BLaER1 treated with 17β-estradiol and CSF1 and Interleukin-3, amounts not matched to agents 10 nM and 100 nM (cell line): Measurements from ENCODE around the gene PCAT6.
A peak's percentile ranks its signal among the peaks of the same experiment; 100 is the strongest.
"Not testable (repeated sequence)": the region's sequence is repeated elsewhere in the genome, so short reads cannot be mapped to it uniquely, and the experiment has no call there.

ENCODE experiments used
- H3K27ac ChIP-seq, 11 experiments: shearing (Covaris generic); formaldehyde crosslinking; 2 replicates each; pipeline ENCODE4 v1.8.1; 2022
- H3K27me3 ChIP-seq, 11 experiments: shearing (Covaris generic); formaldehyde crosslinking; 2 replicates each; pipeline ENCODE4 v1.8.1; 2022
- H3K36me3 ChIP-seq, 11 experiments: shearing (Covaris generic); formaldehyde crosslinking; 2 replicates each; pipeline ENCODE4 v1.8.1; 2022
- H3K4me1 ChIP-seq, 10 experiments: shearing (Covaris generic); formaldehyde crosslinking; 2 replicates each; pipeline ENCODE4 v1.8.1; 2022
- H3K4me2 ChIP-seq, 11 experiments: shearing (Covaris generic); formaldehyde crosslinking; 2 replicates each; pipeline ENCODE4 v1.8.1; 2022
- H3K4me3 ChIP-seq, 10 experiments: shearing (Covaris generic); formaldehyde crosslinking; 2 replicates each; pipeline ENCODE4 v1.8.1; 2022
- H3K9ac ChIP-seq, 11 experiments: shearing (Covaris generic); formaldehyde crosslinking; 2 replicates each; pipeline ENCODE4 v1.8.1; 2022
- H3K9me3 ChIP-seq, 11 experiments: shearing (Covaris generic); formaldehyde crosslinking; replicated peaks in 1 of 11; 2 replicates each; pipeline ENCODE4 v1.8.1; 2022
- H4K20me1 ChIP-seq, 11 experiments: shearing (Covaris generic); formaldehyde crosslinking; 2 replicates each; pipeline ENCODE4 v1.8.1; 2022
- Cebpa-rat ChIP-seq, 11 experiments: shearing (Covaris generic); IDR thresholded peaks; 2 replicates each; pipeline ENCODE4 v1.8.1; 2022

The PCAT6 gene

GRCh38 chr1:202794051-202794740 is 16.6 kb upstream of the PCAT6 start:
- Histone ChIP-seq H3K4me1 (peaks cover 45 to 76% (median 47%) of the 10 kb centered on the region in 10 experiments), H3K4me3 (no peak overlapping the region), H3K27ac (no peak overlapping the region), H4K20me1 (peaks cover 97 to 100% (median 100%) of the 10 kb centered on the region in 11 experiments), H3K9ac (no peak overlapping the region), H3K9me3 (peaks cover 0 to 5% (median 0%) of the 10 kb centered on the region in 11 experiments; a peak in 2 of 22 replicates), H3K4me2 (peak overlapping the region in 3 of 11 experiments; percentile 46 to 73 (median 46); a peak in 2 of 22 replicates), H3K27me3 (no peaks in the 10 kb centered on the region), H3K36me3 (peaks cover 19 to 80% (median 36%) of the 10 kb centered on the region in 11 experiments; a peak in 20 of 22 replicates)
- TF ChIP-seq Cebpa-rat (IDR thresholded peaks at IDR 0.05): no peak

GRCh38 chr1:202794931-202795330 is 15.8 kb upstream of the PCAT6 start:
- H3K4me3 ChIP-seq, H3K9me3 ChIP-seq, H3K27ac ChIP-seq, H3K9ac ChIP-seq, H3K27me3 ChIP-seq: not testable (repeated sequence)
- Histone ChIP-seq H4K20me1 (peaks cover 97 to 100% (median 100%) of the 10 kb centered on the region in 11 experiments), H3K4me2 (peak overlapping the region; percentile 15 to 73 (median 46); a peak in 17 of 22 replicates), H3K36me3 (peaks cover 19 to 84% (median 39%) of the 10 kb centered on the region in 11 experiments; a peak in 20 of 22 replicates), H3K4me1 (peaks cover 47 to 76% (median 51%) of the 10 kb centered on the region in 10 experiments)

GRCh38 chr1:202796670-202797069 is 14.1 kb upstream of the PCAT6 start:
- Histone ChIP-seq H3K4me3 (no peak overlapping the region), H3K27me3 (no peaks in the 10 kb centered on the region), H3K36me3 (peaks cover 27 to 82% (median 46%) of the 10 kb centered on the region in 11 experiments; a peak in 21 of 22 replicates), H3K4me1 (peaks cover 42 to 78% (median 54%) of the 10 kb centered on the region in 10 experiments), H3K4me2 (peak overlapping the region; percentile 3 to 73 (median 51); a peak in 21 of 22 replicates), H3K9me3 (no peaks in the 10 kb centered on the region), H4K20me1 (peaks cover 95 to 100% (median 100%) of the 10 kb centered on the region in 11 experiments), H3K9ac (no peak overlapping the region), H3K27ac (no peak overlapping the region)
- TF ChIP-seq Cebpa-rat (IDR thresholded peaks at IDR 0.05): no peak

GRCh38 chr1:202798260-202798659 is 12.5 kb upstream of the PCAT6 start:
- H3K9ac ChIP-seq: 0 out of 22 replicates have a peak overlapping the region, but pooled peaks of 1 of the 11 experiments have one; percentile 12
- no peak for TF ChIP-seq Cebpa-rat (IDR thresholded peaks at IDR 0.05)
- H3K4me3 ChIP-seq: no peak overlapping the region
- H3K4me2 ChIP-seq: peak overlapping the region in 7 of 11 experiments; percentile 1 to 73 (median 52); a peak in 8 of 22 replicates
- H3K9me3 ChIP-seq: no peaks in the 10 kb centered on the region
- H3K27ac ChIP-seq: no peak overlapping the region
- peaks cover 96 to 100% (median 100%) of the 10 kb centered on the region in 11 experiments for H4K20me1 ChIP-seq
- H3K27me3 ChIP-seq: no peaks in the 10 kb centered on the region
- H3K36me3 ChIP-seq: peaks cover 27 to 69% (median 42%) of the 10 kb centered on the region in 11 experiments; a peak in 21 of 22 replicates
- H3K4me1 ChIP-seq: peaks cover 53 to 87% (median 64%) of the 10 kb centered on the region in 10 experiments

GRCh38 chr1:202798792-202799331 is 11.9 kb upstream of the PCAT6 start:
- Histone ChIP-seq H3K9ac (peak overlapping the region in 1 of 11 experiments; percentile 12; a peak in 1 of 22 replicates), H3K4me2 (peak overlapping the region in 8 of 11 experiments; percentile 1 to 73 (median 43); a peak in 12 of 22 replicates), H3K27ac (no peak overlapping the region), H3K4me1 (peaks cover 59 to 88% (median 68%) of the 10 kb centered on the region in 10 experiments), H3K4me3 (no peak overlapping the region), H3K27me3 (no peaks in the 10 kb centered on the region), H3K36me3 (peaks cover 27 to 63% (median 42%) of the 10 kb centered on the region in 11 experiments; a peak in 21 of 22 replicates), H4K20me1 (peaks cover 94 to 100% (median 99%) of the 10 kb centered on the region in 11 experiments), H3K9me3 (no peaks in the 10 kb centered on the region)
- no peak for TF ChIP-seq Cebpa-rat (IDR thresholded peaks at IDR 0.05)

- H3K4me2 ChIP-seq: peak overlapping the region in 1 of 11 experiments; percentile 0; a peak in 1 of 22 replicates
- H4K20me1 ChIP-seq: peaks cover 76 to 100% (median 89%) of the 10 kb centered on the region in 11 experiments
- H3K27ac ChIP-seq: no peak overlapping the region
- H3K9ac ChIP-seq: no peak overlapping the region
- TF ChIP-seq Cebpa-rat (IDR thresholded peaks at IDR 0.05): no peak
- no peaks in the 10 kb centered on the region for H3K27me3 ChIP-seq
- no peak overlapping the region for H3K4me3 ChIP-seq
- peaks cover 27 to 52% (median 38%) of the 10 kb centered on the region in 11 experiments; a peak in 21 of 22 replicates for H3K36me3 ChIP-seq
- no peaks in the 10 kb centered on the region for H3K9me3 ChIP-seq
- peaks cover 65 to 90% (median 74%) of the 10 kb centered on the region in 10 experiments for H3K4me1 ChIP-seq
Observed at GRCh38 chr1:202800742-202801141, 10.0 kb upstream of the PCAT6 start.

GRCh38 chr1:202801175-202801574 is 9.6 kb upstream of the PCAT6 start:
- Histone ChIP-seq H3K27me3 (no peaks in the 10 kb centered on the region), H4K20me1 (peaks cover 71 to 100% (median 89%) of the 10 kb centered on the region in 11 experiments), H3K27ac (no peak overlapping the region), H3K4me3 (no peak overlapping the region), H3K4me1 (peaks cover 65 to 90% (median 74%) of the 10 kb centered on the region in 10 experiments), H3K9me3 (no peaks in the 10 kb centered on the region), H3K36me3 (peaks cover 23 to 50% (median 34%) of the 10 kb centered on the region in 11 experiments; a peak in 21 of 22 replicates), H3K4me2 (no peak overlapping the region; a peak in 1 of 22 replicates), H3K9ac (no peak overlapping the region)
- TF ChIP-seq Cebpa-rat (IDR thresholded peaks at IDR 0.05): no peak

- no peak for TF ChIP-seq Cebpa-rat (IDR thresholded peaks at IDR 0.05)
- Histone ChIP-seq H3K9ac (no peak overlapping the region), H3K27me3 (no peaks in the 10 kb centered on the region), H3K9me3 (no peaks in the 10 kb centered on the region), H3K36me3 (peaks cover 14 to 41% (median 25%) of the 10 kb centered on the region in 11 experiments; a peak in 20 of 22 replicates), H3K4me3 (no peak overlapping the region), H3K4me2 (peak overlapping the region in 10 of 11 experiments; percentile 15 to 96 (median 84); a peak in 12 of 22 replicates), H4K20me1 (peaks cover 63 to 100% (median 86%) of the 10 kb centered on the region in 11 experiments), H3K4me1 (peaks cover 57 to 81% (median 66%) of the 10 kb centered on the region in 10 experiments), H3K27ac (no peak overlapping the region)
Observed at GRCh38 chr1:202802034-202802433, 8.7 kb upstream of the PCAT6 start.
